Nephron (organoid): ENCODE results near the gene RIC1.

Source experiments
- H3K27ac Mint-ChIP-seq, 3 experiments: 2 replicates each; pipeline ENCODE4 v1.8.0; 2020; ENCODE audit warnings: mixed read lengths in 3 of 3, mild to moderate bottlenecking in 2 of 3, moderate library complexity in 1 of 3
- H3K27me3 Mint-ChIP-seq: 2 replicates; pipeline ENCODE4 v1.8.0; 2021; ENCODE audit warnings: low read depth, mild to moderate bottlenecking, moderate library complexity, mixed read lengths
- H3K36me3 Mint-ChIP-seq: 2 replicates; pipeline ENCODE4 v1.8.0; 2020; ENCODE audit warnings: low read depth, mixed read lengths
- H3K4me1 Mint-ChIP-seq: 2 replicates; pipeline ENCODE4 v1.8.0; 2020; ENCODE audit warnings: mixed read lengths
- H3K4me3 Mint-ChIP-seq, 3 experiments: 2 replicates each; pipeline ENCODE4 v1.8.0; 2020; ENCODE audit warnings: mild to moderate bottlenecking in 3 of 3, mixed read lengths in 3 of 3, moderate library complexity in 2 of 3
- H3K9me3 Mint-ChIP-seq: 2 replicates; pipeline ENCODE4 v1.8.0; 2020; ENCODE audit warnings: mixed read lengths
- CTCF ChIP-seq, 3 experiments: fragments of 200-600 bp; sonication (generic); IDR thresholded peaks; one replicate each; pipeline ENCODE4 v1.5.0; 2021; ENCODE audit warnings: antibody characterized with exemption in 3 of 3; ENCODE audit not compliant: unreplicated experiment in 3 of 3

Gene RIC1

GRCh38 chr9:5632540-5632939 is 3.6 kb downstream of the RIC1 start:
- no peak for TF ChIP-seq CTCF (IDR thresholded peaks at IDR 0.05; ENCODE audit: unreplicated experiment in 3 of 3)
- H3K27ac Mint-ChIP-seq, result no peak overlapping the region
- peaks cover 18% of the 10 kb centered on the region for H3K4me1 Mint-ChIP-seq
- peaks cover 26% of the 10 kb centered on the region for H3K9me3 Mint-ChIP-seq
- peak overlapping the region in 1 of 3 experiments; percentile 16 for H3K4me3 Mint-ChIP-seq
- peaks cover 41% of the 10 kb centered on the region for H3K36me3 Mint-ChIP-seq
- H3K27me3 Mint-ChIP-seq, result no peaks in the 10 kb centered on the region

GRCh38 chr9:5633243-5633642 is 4.3 kb downstream of the RIC1 start:
- Mint-ChIP-seq H3K27me3 (no peaks in the 10 kb centered on the region), H3K4me1 (peaks cover 11% of the 10 kb centered on the region), H3K36me3 (peaks cover 48% of the 10 kb centered on the region), H3K9me3 (peaks cover 33% of the 10 kb centered on the region), H3K4me3 (peak overlapping the region in 1 of 3 experiments; percentile 6), H3K27ac (no peak overlapping the region)
- no peak for TF ChIP-seq CTCF (IDR thresholded peaks at IDR 0.05; ENCODE audit: unreplicated experiment in 3 of 3)

- Mint-ChIP-seq H3K4me3 (no peak overlapping the region), H3K9me3 (peaks cover 55% of the 10 kb centered on the region), H3K27ac (no peak overlapping the region), H3K36me3 (peaks cover 69% of the 10 kb centered on the region), H3K4me1 (peaks cover 9% of the 10 kb centered on the region), H3K27me3 (no peaks in the 10 kb centered on the region)
- TF ChIP-seq CTCF (IDR thresholded peaks at IDR 0.05; ENCODE audit: unreplicated experiment in 3 of 3), result no peak
These were observed 6.5 kb downstream of the RIC1 start for GRCh38 chr9:5635390-5635789.

- peaks cover 60% of the 10 kb centered on the region for H3K9me3 Mint-ChIP-seq
- H3K4me3 Mint-ChIP-seq, result no peak overlapping the region
- peaks cover 72% of the 10 kb centered on the region for H3K36me3 Mint-ChIP-seq
- H3K27ac Mint-ChIP-seq, result no peak overlapping the region
- no peaks in the 10 kb centered on the region for H3K27me3 Mint-ChIP-seq
- no peaks in the 10 kb centered on the region for H3K4me1 Mint-ChIP-seq
- no peak for TF ChIP-seq CTCF (IDR thresholded peaks at IDR 0.05; ENCODE audit: unreplicated experiment in 3 of 3)
These were observed 10.9 kb downstream of the RIC1 start for GRCh38 chr9:5639816-5640215.

- Mint-ChIP-seq H3K27me3 (no peaks in the 10 kb centered on the region), H3K36me3 (peaks cover 67% of the 10 kb centered on the region), H3K4me3 (no peak overlapping the region), H3K4me1 (no peaks in the 10 kb centered on the region), H3K9me3 (peaks cover 58% of the 10 kb centered on the region), H3K27ac (no peak overlapping the region)
- TF ChIP-seq CTCF (IDR thresholded peaks at IDR 0.05; ENCODE audit: unreplicated experiment in 3 of 3), result no peak
These were observed 13.3 kb downstream of the RIC1 start for GRCh38 chr9:5642170-5642569.

GRCh38 chr9:5643005-5643624 is 14.2 kb downstream of the RIC1 start:
- Mint-ChIP-seq H3K27me3 (no peaks in the 10 kb centered on the region), H3K27ac (no peak overlapping the region), H3K36me3 (peaks cover 64% of the 10 kb centered on the region), H3K4me1 (no peaks in the 10 kb centered on the region), H3K9me3 (peaks cover 57% of the 10 kb centered on the region), H3K4me3 (no peak overlapping the region)
- TF ChIP-seq CTCF (IDR thresholded peaks at IDR 0.05; ENCODE audit: unreplicated experiment in 3 of 3), result no peak
